ENCODE data around the gene PVRIG.
A peak's percentile ranks its signal among the peaks of the same experiment; 100 is the strongest.
"Not testable (repeated sequence)": the region's sequence is repeated elsewhere in the genome, so short reads cannot be mapped to it uniquely, and the experiment has no call there.

PVRIG gene

GRCh38 chr7:100204454-100204853 lies 15.3 kb upstream of the PVRIG start:
- H3K4me3 ChIP-seq (ENCODE audit: low read depth, low read length), result no peak overlapping the region
- TF ChIP-seq CTCF (IDR thresholded peaks at IDR 0.05; ENCODE audit: borderline replicate concordance, insufficient read depth, low read depth, low read length), result no peak

GRCh38 chr7:100208911-100209408 lies 10.8 kb upstream of the PVRIG start:
- peak overlapping the region; percentile 21 for H3K4me3 ChIP-seq (ENCODE audit: low read depth, low read length)
- TF ChIP-seq CTCF (IDR thresholded peaks at IDR 0.05; ENCODE audit: borderline replicate concordance, insufficient read depth, low read depth, low read length), result 0 out of 2 replicates have a peak, but pooled peaks have one; percentile 9

GRCh38 chr7:100209493-100209892 lies 10.3 kb upstream of the PVRIG start:
- no peak for TF ChIP-seq CTCF (IDR thresholded peaks at IDR 0.05; ENCODE audit: borderline replicate concordance, insufficient read depth, low read depth, low read length)
- peak overlapping the region; percentile 21 for H3K4me3 ChIP-seq (ENCODE audit: low read depth, low read length)

- no peak for TF ChIP-seq CTCF (IDR thresholded peaks at IDR 0.05; ENCODE audit: borderline replicate concordance, insufficient read depth, low read depth, low read length)
- H3K4me3 ChIP-seq (ENCODE audit: low read depth, low read length), result peak overlapping the region; percentile 67
These were observed 8.9 kb upstream of the PVRIG start for GRCh38 chr7:100210805-100211204.

- no peak for TF ChIP-seq CTCF (IDR thresholded peaks at IDR 0.05; ENCODE audit: borderline replicate concordance, insufficient read depth, low read depth, low read length)
- peak overlapping the region; percentile 67 for H3K4me3 ChIP-seq (ENCODE audit: low read depth, low read length)
These were observed 8.4 kb upstream of the PVRIG start for GRCh38 chr7:100211342-100211780.

- TF ChIP-seq CTCF (IDR thresholded peaks at IDR 0.05; ENCODE audit: borderline replicate concordance, insufficient read depth, low read depth, low read length), result no peak
These were observed 7.0 kb upstream of the PVRIG start for GRCh38 chr7:100212631-100213286.

GRCh38 chr7:100213672-100214071 lies 6.1 kb upstream of the PVRIG start:
- TF ChIP-seq CTCF (IDR thresholded peaks at IDR 0.05; ENCODE audit: borderline replicate concordance, insufficient read depth, low read depth, low read length), result no peak
- H3K4me3 ChIP-seq (ENCODE audit: low read depth, low read length), result peak overlapping the region; percentile 17

More at GRCh38 chr7:100212631-100213286, 7.0 kb upstream of the PVRIG start:
- H3K4me3 ChIP-seq (ENCODE audit: low read depth, low read length), result peak overlapping the region; percentile 21

- not testable (repeated sequence) for H3K4me3 ChIP-seq (ENCODE audit: low read depth, low read length)
These were observed 5.4 kb upstream of the PVRIG start for GRCh38 chr7:100214356-100214755.
